ENCODE data around the gene CD99. TPM values are rescaled to one million over a fixed set of nuclear protein-coding genes. Genes with fewer than 3 reads are reported as not detected.
"Not testable (repeated sequence)": the region's sequence is repeated elsewhere in the genome, so short reads cannot be mapped to it uniquely, and the experiment has no call there.

Gene CD99
- polyA plus RNA-seq, 3 donors: 159 to 217 (median 184) TPM

DNA sequence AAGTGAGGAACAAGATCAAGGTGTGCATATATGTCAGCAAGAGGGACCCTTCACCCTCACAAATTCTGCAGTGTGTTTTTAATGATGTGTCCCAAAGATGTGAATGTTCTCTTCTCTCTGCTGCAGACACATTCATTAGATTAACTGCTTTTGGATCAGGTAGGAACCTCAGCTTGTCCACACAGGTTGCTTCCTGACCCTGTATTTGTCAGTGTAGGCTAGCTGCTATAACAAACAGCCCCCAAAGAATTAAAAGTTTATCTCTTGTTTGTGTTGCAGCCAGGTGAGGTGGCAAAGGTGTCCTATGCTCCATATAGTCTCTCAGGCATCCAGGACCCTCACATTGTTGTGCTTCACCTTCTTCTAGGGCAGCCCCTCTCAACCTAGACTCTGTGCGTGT, 78.5 kb downstream of the CD99 start:
- no CpG with 5 or more reads among the region's 1 CpG for WGBS (ENCODE audit: insufficient coverage)
- H3K9me3 ChIP-seq (replicated peaks in 1 of 2; ENCODE audit: control insufficient read depth in 1 of 2, insufficient read depth in 1 of 2, low read length in 2 of 2): peaks cover 0 to 8% of the 10 kb centered on the region in 2 donors
- TF ChIP-seq, protein P1, sequence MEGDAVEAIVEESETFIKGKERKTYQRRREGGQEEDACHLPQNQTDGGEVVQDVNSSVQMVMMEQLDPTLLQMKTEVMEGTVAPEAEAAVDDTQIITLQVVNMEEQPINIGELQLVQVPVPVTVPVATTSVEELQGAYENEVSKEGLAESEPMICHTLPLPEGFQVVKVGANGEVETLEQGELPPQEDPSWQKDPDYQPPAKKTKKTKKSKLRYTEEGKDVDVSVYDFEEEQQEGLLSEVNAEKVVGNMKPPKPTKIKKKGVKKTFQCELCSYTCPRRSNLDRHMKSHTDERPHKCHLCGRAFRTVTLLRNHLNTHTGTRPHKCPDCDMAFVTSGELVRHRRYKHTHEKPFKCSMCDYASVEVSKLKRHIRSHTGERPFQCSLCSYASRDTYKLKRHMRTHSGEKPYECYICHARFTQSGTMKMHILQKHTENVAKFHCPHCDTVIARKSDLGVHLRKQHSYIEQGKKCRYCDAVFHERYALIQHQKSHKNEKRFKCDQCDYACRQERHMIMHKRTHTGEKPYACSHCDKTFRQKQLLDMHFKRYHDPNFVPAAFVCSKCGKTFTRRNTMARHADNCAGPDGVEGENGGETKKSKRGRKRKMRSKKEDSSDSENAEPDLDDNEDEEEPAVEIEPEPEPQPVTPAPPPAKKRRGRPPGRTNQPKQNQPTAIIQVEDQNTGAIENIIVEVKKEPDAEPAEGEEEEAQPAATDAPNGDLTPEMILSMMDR (IDR thresholded peaks at IDR 0.05): no peak
- intact Hi-C loops (cut with micrococcal nuclease): no loop called here
- no peaks in the 10 kb centered on the region for H3K36me3 ChIP-seq (replicated peaks in 1 of 2; ENCODE audit: control insufficient read depth in 1 of 2, insufficient read depth in 2 of 2, low read length in 2 of 2)
- H3K4me2 ChIP-seq (replicated peaks; ENCODE audit: extremely low read depth, low read length, poor library complexity, severe bottlenecking): no peak overlapping the region
- DNase-seq: no peak
- Mint-ChIP-seq H3K4me3 (no peak overlapping the region), H3K9me3 (peaks cover 2 to 14% (median 9%) of the 10 kb centered on the region in 7 donors), H3K27me3 (ENCODE audit: low read depth in 3 of 3) (peaks cover 3 to 15% (median 4%) of the 10 kb centered on the region in 3 donors), H3K4me1 (peaks cover 23% of the 10 kb centered on the region), H3K36me3 (no peaks in the 10 kb centered on the region), H3K27ac (no peak overlapping the region)
- no peak overlapping the region for H2AFZ ChIP-seq (ENCODE audit: insufficient read depth, low read depth, low read length, poor library complexity, severe bottlenecking)
- peaks cover 0 to 17% of the 10 kb centered on the region in 2 donors for H3K4me1 ChIP-seq (ENCODE audit: control insufficient read depth in 1 of 2, insufficient read depth in 2 of 2, low read length in 2 of 2)
- H3K4me3 ChIP-seq (replicated peaks in 1 of 3; ENCODE audit: low read depth in 2 of 3, low read length in 3 of 3): no peak overlapping the region
- H3K79me2 ChIP-seq (ENCODE audit: insufficient read depth, low read length): no peaks in the 10 kb centered on the region
- no peaks in the 10 kb centered on the region for H4K20me1 ChIP-seq (ENCODE audit: insufficient read depth, low read length)
- H3K27me3 ChIP-seq (ENCODE audit: control insufficient read depth in 2 of 2, insufficient read depth in 2 of 2, low read length in 2 of 2): no peaks in the 10 kb centered on the region
- H3K9ac ChIP-seq (ENCODE audit: insufficient read depth, low read length, poor library complexity, severe bottlenecking): no peak overlapping the region
- H3K27ac ChIP-seq (ENCODE audit: low read depth in 1 of 2, low read length in 2 of 2): no peak overlapping the region

DNA sequence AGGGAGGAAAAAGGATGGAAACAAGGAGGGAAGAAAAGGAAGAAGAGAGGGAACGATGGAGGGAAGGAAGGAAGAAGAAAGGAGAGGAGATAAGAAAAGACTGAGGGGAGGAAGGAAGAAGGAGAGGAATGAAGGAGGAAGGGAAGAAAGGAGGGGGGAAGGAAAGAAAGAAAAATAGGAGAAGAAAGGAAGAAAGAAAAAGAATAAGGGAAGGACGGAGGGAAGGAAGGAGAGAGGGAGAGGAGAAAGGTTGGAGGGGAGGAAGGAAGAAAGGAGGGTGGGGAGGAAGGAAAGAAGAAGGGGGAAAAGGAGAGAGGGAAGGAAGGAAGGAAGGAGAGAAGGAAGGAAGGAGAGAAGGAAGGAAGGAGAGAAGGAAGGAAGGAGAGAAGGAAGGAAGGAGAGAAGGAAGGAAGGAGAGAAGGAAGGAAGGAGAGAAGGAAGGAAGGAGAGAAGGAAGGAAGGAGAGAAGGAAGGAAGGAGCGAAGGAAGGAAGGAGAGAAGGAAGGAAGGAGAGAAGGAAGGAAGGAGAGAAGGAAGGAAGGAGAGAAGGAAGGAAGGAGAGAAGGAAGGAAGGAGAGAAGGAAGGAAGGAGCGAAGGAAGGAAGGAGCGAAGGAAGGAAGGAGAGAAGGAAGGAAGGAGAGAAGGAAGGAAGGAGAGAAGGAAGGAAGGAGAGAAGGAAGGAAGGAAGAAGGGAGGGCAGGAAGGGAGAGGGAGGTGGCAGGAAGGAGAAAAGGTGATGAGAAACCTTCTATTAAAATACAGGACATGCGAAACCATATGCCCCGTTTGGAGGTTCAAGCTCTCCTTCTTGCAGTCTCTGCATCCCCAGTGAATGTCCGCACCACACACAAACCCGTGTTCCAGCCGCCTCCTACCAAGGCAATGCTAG, 82.3 kb downstream of the CD99 start:
- H4K20me1 ChIP-seq (ENCODE audit: insufficient read depth, low read length); H3K36me3 Mint-ChIP-seq; H3K27ac ChIP-seq (ENCODE audit: low read depth in 1 of 2, low read length in 2 of 2); H3K4me3 Mint-ChIP-seq; H2AFZ ChIP-seq (ENCODE audit: insufficient read depth, low read depth, low read length, poor library complexity, severe bottlenecking); H3K4me1 ChIP-seq (ENCODE audit: control insufficient read depth in 1 of 2, insufficient read depth in 2 of 2, low read length in 2 of 2); H3K27ac Mint-ChIP-seq; DNase-seq; intact Hi-C loops (cut with micrococcal nuclease); H3K4me2 ChIP-seq (replicated peaks; ENCODE audit: extremely low read depth, low read length, poor library complexity, severe bottlenecking); H3K9ac ChIP-seq (ENCODE audit: insufficient read depth, low read length, poor library complexity, severe bottlenecking); H3K4me3 ChIP-seq (replicated peaks in 1 of 3; ENCODE audit: low read depth in 2 of 3, low read length in 3 of 3); H3K9me3 ChIP-seq (replicated peaks in 1 of 2; ENCODE audit: control insufficient read depth in 1 of 2, insufficient read depth in 1 of 2, low read length in 2 of 2); H3K4me1 Mint-ChIP-seq; H3K79me2 ChIP-seq (ENCODE audit: insufficient read depth, low read length); H3K27me3 ChIP-seq (ENCODE audit: control insufficient read depth in 2 of 2, insufficient read depth in 2 of 2, low read length in 2 of 2); H3K36me3 ChIP-seq (replicated peaks in 1 of 2; ENCODE audit: control insufficient read depth in 1 of 2, insufficient read depth in 2 of 2, low read length in 2 of 2): not testable (repeated sequence)
- 94% methylated on average over 9 of the region's 10 CpGs for WGBS (ENCODE audit: insufficient coverage)
- Mint-ChIP-seq H3K9me3 (peaks cover 4 to 21% (median 12%) of the 10 kb centered on the region in 7 donors), H3K27me3 (ENCODE audit: low read depth in 3 of 3) (peaks cover 4 to 27% (median 5%) of the 10 kb centered on the region in 3 donors)

Measured in CD14-positive monocyte (primary cell).